Epithelial cell of esophagus (primary cell): ENCODE results near the gene C2orf68.
"Not testable (repeated sequence)": the region's sequence is repeated elsewhere in the genome, so short reads cannot be mapped to it uniquely, and the experiment has no call there.

Source experiments
- DNase-seq: peaks from one replicate; pipeline ENCODE4 v3.0.0; 2010; ENCODE audit warnings: low read depth
- H3K4me3 ChIP-seq: 2 replicates; pipeline ENCODE4 v1.5.1; 2011; ENCODE audit warnings: mild to moderate bottlenecking, low read length, control low read depth
- CTCF ChIP-seq: IDR thresholded peaks from 2 replicates; pipeline ENCODE4 v1.5.1; 2011; ENCODE audit warnings: low read depth, mild to moderate bottlenecking, low read length, control low read depth, inconsistent platforms; ENCODE audit not compliant: insufficient read depth; ENCODE audit errors: missing control alignments

The C2orf68 gene

GRCh38 chr2:85561280-85562212, 50.3 kb downstream of the C2orf68 start, which contains the start of gene GGCX:
Gene GGCX, minus strand, starts transcription at chr2:85561493. Its CDS starts 65 bp downstream, at chr2:85561428.
- peak; percentile 96 for DNase-seq
- TF ChIP-seq CTCF: peak; percentile 33

GRCh38 chr2:85560812-85561279, 51.0 kb downstream of the C2orf68 start:
- TF ChIP-seq CTCF: no peak
- peak overlapping the region; percentile 98 for H3K4me3 ChIP-seq
- no peak for DNase-seq

More at GRCh38 chr2:85561280-85562212, 50.3 kb downstream of the C2orf68 start, which contains the start of gene GGCX:
- peak within 1 kb of the TSS; percentile 98 for H3K4me3 ChIP-seq

- H3K4me3 ChIP-seq: peak overlapping the region; percentile 98
- not testable (repeated sequence) for DNase-seq
These were observed 51.5 kb downstream of the C2orf68 start for GRCh38 chr2:85560403-85560726.

- DNase-seq: no peak
- no peak overlapping the region for H3K4me3 ChIP-seq
- no peak for TF ChIP-seq CTCF
These were observed 53.7 kb downstream of the C2orf68 start for GRCh38 chr2:85558160-85558559.

GRCh38 chr2:85557130-85557529, 54.7 kb downstream of the C2orf68 start:
- H3K4me3 ChIP-seq: no peak overlapping the region
- no peak for TF ChIP-seq CTCF
- DNase-seq: no peak
